ENCODE data around the gene TRIM45. TPM values are rescaled to one million over a fixed set of nuclear protein-coding genes. Genes with fewer than 3 reads are reported as not detected.

Gene TRIM45
- total and polyA plus RNA-seq, 12 donors: 0.85 to 44.0 (median 5.0) TPM

- Histone ChIP-seq H3K4me1 (replicated peaks in 1 of 2) (no peaks in the 10 kb centered on the region), H3K27me3 (no peaks in the 10 kb centered on the region), H3K36me3 (replicated peaks in 1 of 2) (no peaks in the 10 kb centered on the region), H3K27ac (no peak overlapping the region), H3K9me3 (replicated peaks in 1 of 3) (no peaks in the 10 kb centered on the region), H3K4me3 (no peak overlapping the region)
- intact Hi-C loops (cut with DNase I): no loop called here
- TF ChIP-seq CTCF (IDR thresholded peaks at IDR 0.05) (no peak), POLR2A (IDR thresholded peaks at IDR 0.05) (no peak)
- 86 to 98% (median 92%) methylated on average over 1 of the region's 1 CpG for WGBS, 4 donors
- DNase-seq: no peak
These were observed 17.0 kb upstream of the TRIM45 start for GRCh38 chr1:117138561-117138960.

- 84 to 96% (median 93%) methylated on average over 3 of the region's 3 CpGs for WGBS, 4 donors
- intact Hi-C loops (cut with DNase I): no loop called here
- TF ChIP-seq POLR2A (IDR thresholded peaks at IDR 0.05): no peak
- no peak for TF ChIP-seq CTCF (IDR thresholded peaks at IDR 0.05)
These were observed 16.6 kb upstream of the TRIM45 start for GRCh38 chr1:117138106-117138505.

GRCh38 chr1:117137281-117137855, 15.8 kb upstream of the TRIM45 start:
- TF ChIP-seq CTCF (IDR thresholded peaks at IDR 0.05) (no peak), POLR2A (IDR thresholded peaks at IDR 0.05) (no peak)
- Histone ChIP-seq H3K4me3 (no peak overlapping the region), H3K27me3 (no peaks in the 10 kb centered on the region), H3K36me3 (replicated peaks in 1 of 2) (no peaks in the 10 kb centered on the region), H3K9me3 (replicated peaks in 1 of 3) (no peaks in the 10 kb centered on the region), H3K27ac (no peak overlapping the region), H3K4me1 (replicated peaks in 1 of 2) (no peaks in the 10 kb centered on the region)
- intact Hi-C loops (cut with DNase I): no loop called here
- 81 to 92% (median 87%) methylated on average over 2 to 3 of the region's 3 CpGs for WGBS, 4 donors
- DNase-seq: no peak

More at GRCh38 chr1:117138106-117138505, 16.6 kb upstream of the TRIM45 start:
- no peak overlapping the region for H3K4me3 ChIP-seq
- no peaks in the 10 kb centered on the region for H3K4me1 ChIP-seq (replicated peaks in 1 of 2)
- H3K9me3 ChIP-seq (replicated peaks in 1 of 3): no peaks in the 10 kb centered on the region
- no peak overlapping the region for H3K27ac ChIP-seq
- no peaks in the 10 kb centered on the region for H3K27me3 ChIP-seq
- H3K36me3 ChIP-seq (replicated peaks in 1 of 2): no peaks in the 10 kb centered on the region
- DNase-seq: no peak

- no peak overlapping the region for H3K4me3 ChIP-seq
- intact Hi-C loops (cut with DNase I): no loop called here
These were observed 15.2 kb upstream of the TRIM45 start for GRCh38 chr1:117136749-117137148.

More at GRCh38 chr1:117136749-117137148, 15.2 kb upstream of the TRIM45 start:
- Histone ChIP-seq H3K27ac (no peak overlapping the region), H3K9me3 (replicated peaks in 1 of 3) (no peaks in the 10 kb centered on the region), H3K4me1 (replicated peaks in 1 of 2) (no peaks in the 10 kb centered on the region), H3K36me3 (replicated peaks in 1 of 2) (no peaks in the 10 kb centered on the region), H3K27me3 (no peaks in the 10 kb centered on the region)
- no peak for DNase-seq
- 42 to 73% (median 55%) methylated on average over 2 of the region's 2 CpGs for WGBS, 4 donors
- TF ChIP-seq POLR2A (IDR thresholded peaks at IDR 0.05): no peak
- TF ChIP-seq CTCF (IDR thresholded peaks at IDR 0.05): no peak
